NB4 (cell line): ENCODE measurements around the gene PAX3.

Experiments
- MYC ChIP-seq: IDR thresholded peaks from 2 replicates; pipeline ENCODE4 v1.6.1; 2011; ENCODE audit warnings: low read depth, low read length
- POLR2A ChIP-seq: IDR thresholded peaks from 2 replicates; pipeline ENCODE4 v1.6.1; 2011; ENCODE audit warnings: mild to moderate bottlenecking; ENCODE audit not compliant: insufficient read length; ENCODE audit errors: extremely low read depth
- TF ChIP-seq, protein P1 (sequence below): IDR thresholded peaks from one replicate; pipeline ENCODE4 v1.5.1; 2012; ENCODE audit warnings: low read depth, low read length
- TF ChIP-seq, protein P2 (sequence below): IDR thresholded peaks from 2 replicates; pipeline ENCODE4 v1.6.1; 2011; ENCODE audit warnings: low read depth, low read length

DNA sequence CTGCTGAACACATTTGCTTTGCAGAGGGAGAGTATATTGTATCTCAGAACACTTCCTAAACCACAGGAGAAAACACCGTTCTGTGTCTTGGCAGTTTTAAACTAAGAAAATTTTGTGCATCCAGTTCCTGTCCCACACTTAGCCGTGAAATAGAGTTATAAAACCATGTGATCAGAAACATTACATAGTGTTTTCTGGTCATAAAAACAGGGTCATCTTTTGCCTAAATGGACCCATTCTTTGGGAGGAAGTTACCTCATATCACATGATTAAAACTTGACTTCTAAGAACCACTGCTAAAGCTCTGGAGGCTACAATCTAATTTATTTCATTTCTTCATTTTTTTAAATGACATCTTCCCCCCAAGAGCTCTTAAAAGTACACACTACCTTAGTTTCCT lies 138.7 kb downstream of the PAX3 start:
- TF ChIP-seq, protein P1, sequence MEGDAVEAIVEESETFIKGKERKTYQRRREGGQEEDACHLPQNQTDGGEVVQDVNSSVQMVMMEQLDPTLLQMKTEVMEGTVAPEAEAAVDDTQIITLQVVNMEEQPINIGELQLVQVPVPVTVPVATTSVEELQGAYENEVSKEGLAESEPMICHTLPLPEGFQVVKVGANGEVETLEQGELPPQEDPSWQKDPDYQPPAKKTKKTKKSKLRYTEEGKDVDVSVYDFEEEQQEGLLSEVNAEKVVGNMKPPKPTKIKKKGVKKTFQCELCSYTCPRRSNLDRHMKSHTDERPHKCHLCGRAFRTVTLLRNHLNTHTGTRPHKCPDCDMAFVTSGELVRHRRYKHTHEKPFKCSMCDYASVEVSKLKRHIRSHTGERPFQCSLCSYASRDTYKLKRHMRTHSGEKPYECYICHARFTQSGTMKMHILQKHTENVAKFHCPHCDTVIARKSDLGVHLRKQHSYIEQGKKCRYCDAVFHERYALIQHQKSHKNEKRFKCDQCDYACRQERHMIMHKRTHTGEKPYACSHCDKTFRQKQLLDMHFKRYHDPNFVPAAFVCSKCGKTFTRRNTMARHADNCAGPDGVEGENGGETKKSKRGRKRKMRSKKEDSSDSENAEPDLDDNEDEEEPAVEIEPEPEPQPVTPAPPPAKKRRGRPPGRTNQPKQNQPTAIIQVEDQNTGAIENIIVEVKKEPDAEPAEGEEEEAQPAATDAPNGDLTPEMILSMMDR = no peak
- TF ChIP-seq POLR2A = no peak
- TF ChIP-seq MYC = no peak
- TF ChIP-seq, protein P2, sequence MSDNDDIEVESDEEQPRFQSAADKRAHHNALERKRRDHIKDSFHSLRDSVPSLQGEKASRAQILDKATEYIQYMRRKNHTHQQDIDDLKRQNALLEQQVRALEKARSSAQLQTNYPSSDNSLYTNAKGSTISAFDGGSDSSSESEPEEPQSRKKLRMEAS = no peak
